HL-60 (cell line): Measurements from ENCODE around the gene LGR6.

Experiments used
- DNase-seq, 2 experiments: peaks; one replicate each; pipeline ENCODE4 v3.0.0-alpha.2; 2010 to 2020; ENCODE audit warnings: low read depth in 1 of 2, low spot score in 1 of 2
- H3K27ac ChIP-seq: fragments of 250-450 bp; sonication (Bioruptor Pico); replicated peaks from 2 replicates; pipeline ENCODE4 v1.5.1; 2020; ENCODE audit warnings: mild to moderate bottlenecking, moderate library complexity
- H3K27me3 ChIP-seq: fragments of 250-450 bp; sonication (Bioruptor Pico); 2 replicates; pipeline ENCODE4 v1.5.1; 2021; ENCODE audit warnings: mild to moderate bottlenecking, moderate library complexity; ENCODE audit not compliant: insufficient read depth, poor library complexity, severe bottlenecking
- H3K4me3 ChIP-seq: replicated peaks from 2 replicates; pipeline ENCODE4 v1.5.1; 2011; ENCODE audit warnings: mild to moderate bottlenecking, control low read depth, low read length; ENCODE audit not compliant: insufficient read depth
- GABPA ChIP-seq: IDR thresholded peaks from 2 replicates; pipeline ENCODE4 v1.6.1; 2012; ENCODE audit warnings: low read depth
- POLR2AphosphoS5 ChIP-seq: IDR thresholded peaks from 2 replicates; pipeline ENCODE4 v1.6.1; 2012; ENCODE audit warnings: low read depth
- SPI1 ChIP-seq: IDR thresholded peaks from 2 replicates; pipeline ENCODE4 v1.6.1; 2012; ENCODE audit warnings: low read depth, mild to moderate bottlenecking, borderline replicate concordance
- TF ChIP-seq, protein P1 (sequence below): IDR thresholded peaks from 2 replicates; pipeline ENCODE4 v1.6.1; 2012; ENCODE audit warnings: low read depth; ENCODE audit not compliant: insufficient replicate concordance
- TF ChIP-seq, protein P2 (sequence below): IDR thresholded peaks from one replicate; pipeline ENCODE4 v1.5.1; 2011; ENCODE audit warnings: low read length, control low read depth, inconsistent platforms; ENCODE audit not compliant: insufficient read depth

The LGR6 gene

DNA sequence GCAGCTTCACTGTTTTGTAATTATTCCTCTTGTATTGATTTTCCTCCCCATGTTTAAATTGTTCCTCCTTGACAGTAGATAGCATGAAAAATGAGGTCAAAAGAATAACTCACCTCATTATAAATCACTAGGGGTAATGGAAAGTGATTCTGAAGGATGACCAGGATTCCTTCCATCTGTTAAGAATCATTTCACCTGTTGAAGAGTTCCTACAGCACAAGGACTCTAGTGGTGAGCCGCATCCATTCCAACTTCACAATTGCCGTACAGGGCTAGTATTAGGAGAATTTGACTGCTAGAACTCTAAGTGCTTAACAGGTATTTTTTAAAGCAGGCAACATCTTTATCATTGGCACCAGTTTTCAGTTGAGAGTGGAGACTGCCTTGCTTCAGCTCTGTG is 168.6 kb downstream of the LGR6 start:
- DNase-seq, result no peak
- TF ChIP-seq POLR2AphosphoS5 (no peak), GABPA (no peak)
- Histone ChIP-seq H3K4me3 (no peak overlapping the region), H3K27ac (no peak overlapping the region), H3K27me3 (no peaks in the 10 kb centered on the region)

DNA sequence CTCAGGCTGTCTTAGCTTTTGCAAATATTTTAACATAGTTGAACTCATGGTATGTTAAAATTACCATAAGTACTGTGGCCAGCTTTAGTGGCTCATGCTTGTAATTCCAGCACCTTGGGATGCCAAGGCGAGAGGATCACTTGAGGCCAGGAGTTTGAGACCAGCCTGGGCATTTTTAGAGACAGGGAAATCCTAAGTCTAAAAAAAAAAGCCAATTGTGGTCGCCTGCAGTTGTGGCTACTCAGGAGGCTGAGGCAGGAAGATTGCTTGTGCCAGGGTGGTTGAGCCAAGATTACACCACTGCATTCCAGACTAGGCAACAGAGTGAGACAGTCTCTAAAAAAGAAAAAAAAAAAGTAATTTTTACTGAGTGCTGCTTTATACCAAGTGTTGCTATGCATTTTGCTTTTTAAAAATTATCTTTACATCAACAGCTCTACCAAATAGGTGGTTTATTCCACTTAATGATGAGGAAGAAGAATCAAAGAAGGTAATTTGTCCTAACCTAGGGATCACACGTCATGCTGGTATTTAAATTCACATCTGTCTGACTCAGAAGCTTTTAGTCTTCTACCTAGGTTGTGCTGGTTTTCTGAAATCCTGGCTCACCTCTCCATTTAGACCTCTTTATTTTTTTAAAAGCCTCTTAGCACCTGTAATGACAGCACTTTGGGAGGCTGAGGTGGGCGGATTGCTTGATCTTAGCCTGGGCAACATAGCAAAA is 171.7 kb downstream of the LGR6 start:
- peak in 1 of 2 experiments; percentile 49 for DNase-seq
- no peak overlapping the region for H3K4me3 ChIP-seq
- no peaks in the 10 kb centered on the region for H3K27me3 ChIP-seq
- no peak overlapping the region for H3K27ac ChIP-seq
- no peak for TF ChIP-seq GABPA
- no peak for TF ChIP-seq SPI1
- TF ChIP-seq POLR2AphosphoS5, result no peak
- TF ChIP-seq, protein P1, sequence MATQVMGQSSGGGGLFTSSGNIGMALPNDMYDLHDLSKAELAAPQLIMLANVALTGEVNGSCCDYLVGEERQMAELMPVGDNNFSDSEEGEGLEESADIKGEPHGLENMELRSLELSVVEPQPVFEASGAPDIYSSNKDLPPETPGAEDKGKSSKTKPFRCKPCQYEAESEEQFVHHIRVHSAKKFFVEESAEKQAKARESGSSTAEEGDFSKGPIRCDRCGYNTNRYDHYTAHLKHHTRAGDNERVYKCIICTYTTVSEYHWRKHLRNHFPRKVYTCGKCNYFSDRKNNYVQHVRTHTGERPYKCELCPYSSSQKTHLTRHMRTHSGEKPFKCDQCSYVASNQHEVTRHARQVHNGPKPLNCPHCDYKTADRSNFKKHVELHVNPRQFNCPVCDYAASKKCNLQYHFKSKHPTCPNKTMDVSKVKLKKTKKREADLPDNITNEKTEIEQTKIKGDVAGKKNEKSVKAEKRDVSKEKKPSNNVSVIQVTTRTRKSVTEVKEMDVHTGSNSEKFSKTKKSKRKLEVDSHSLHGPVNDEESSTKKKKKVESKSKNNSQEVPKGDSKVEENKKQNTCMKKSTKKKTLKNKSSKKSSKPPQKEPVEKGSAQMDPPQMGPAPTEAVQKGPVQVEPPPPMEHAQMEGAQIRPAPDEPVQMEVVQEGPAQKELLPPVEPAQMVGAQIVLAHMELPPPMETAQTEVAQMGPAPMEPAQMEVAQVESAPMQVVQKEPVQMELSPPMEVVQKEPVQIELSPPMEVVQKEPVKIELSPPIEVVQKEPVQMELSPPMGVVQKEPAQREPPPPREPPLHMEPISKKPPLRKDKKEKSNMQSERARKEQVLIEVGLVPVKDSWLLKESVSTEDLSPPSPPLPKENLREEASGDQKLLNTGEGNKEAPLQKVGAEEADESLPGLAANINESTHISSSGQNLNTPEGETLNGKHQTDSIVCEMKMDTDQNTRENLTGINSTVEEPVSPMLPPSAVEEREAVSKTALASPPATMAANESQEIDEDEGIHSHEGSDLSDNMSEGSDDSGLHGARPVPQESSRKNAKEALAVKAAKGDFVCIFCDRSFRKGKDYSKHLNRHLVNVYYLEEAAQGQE, result no peak
- TF ChIP-seq, protein P2, sequence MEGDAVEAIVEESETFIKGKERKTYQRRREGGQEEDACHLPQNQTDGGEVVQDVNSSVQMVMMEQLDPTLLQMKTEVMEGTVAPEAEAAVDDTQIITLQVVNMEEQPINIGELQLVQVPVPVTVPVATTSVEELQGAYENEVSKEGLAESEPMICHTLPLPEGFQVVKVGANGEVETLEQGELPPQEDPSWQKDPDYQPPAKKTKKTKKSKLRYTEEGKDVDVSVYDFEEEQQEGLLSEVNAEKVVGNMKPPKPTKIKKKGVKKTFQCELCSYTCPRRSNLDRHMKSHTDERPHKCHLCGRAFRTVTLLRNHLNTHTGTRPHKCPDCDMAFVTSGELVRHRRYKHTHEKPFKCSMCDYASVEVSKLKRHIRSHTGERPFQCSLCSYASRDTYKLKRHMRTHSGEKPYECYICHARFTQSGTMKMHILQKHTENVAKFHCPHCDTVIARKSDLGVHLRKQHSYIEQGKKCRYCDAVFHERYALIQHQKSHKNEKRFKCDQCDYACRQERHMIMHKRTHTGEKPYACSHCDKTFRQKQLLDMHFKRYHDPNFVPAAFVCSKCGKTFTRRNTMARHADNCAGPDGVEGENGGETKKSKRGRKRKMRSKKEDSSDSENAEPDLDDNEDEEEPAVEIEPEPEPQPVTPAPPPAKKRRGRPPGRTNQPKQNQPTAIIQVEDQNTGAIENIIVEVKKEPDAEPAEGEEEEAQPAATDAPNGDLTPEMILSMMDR, result no peak

DNA sequence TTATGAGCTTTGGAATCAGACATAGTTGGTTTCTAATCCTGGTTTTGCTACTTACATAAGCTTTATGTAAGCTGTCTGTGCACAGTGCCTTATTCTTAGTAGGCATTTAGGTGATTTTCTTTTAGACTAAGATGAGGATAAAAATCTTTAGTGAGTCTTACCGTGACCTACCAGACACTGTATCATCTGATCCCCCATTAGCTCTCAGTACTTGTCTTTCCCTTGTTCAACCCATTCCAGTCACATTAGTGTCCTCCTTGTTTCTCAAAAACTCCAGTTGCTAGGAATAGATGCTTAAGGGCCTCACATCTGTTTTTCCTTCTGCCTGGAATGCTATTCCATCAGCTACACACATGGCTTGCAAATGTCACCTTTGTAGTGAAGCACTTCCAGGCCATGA is 173.7 kb downstream of the LGR6 start:
- TF ChIP-seq SPI1 (no peak), GABPA (no peak), POLR2AphosphoS5 (no peak)
- TF ChIP-seq, protein P1, result no peak
- TF ChIP-seq, protein P2, result no peak
- Histone ChIP-seq H3K27me3 (no peaks in the 10 kb centered on the region), H3K4me3 (no peak overlapping the region), H3K27ac (no peak overlapping the region)
- DNase-seq, result no peak
